NCI-H510A (cell line): ENCODE results near the gene FBN1.

Experiments used
- DNase-seq: peaks from one replicate; lab custom pipeline; 2025; lab: John Stamatoyannopoulos, UW

Gene FBN1

GRCh38 chr15:48426941-48427340 is 218.6 kb downstream of the FBN1 start:
- no peak for DNase-seq

DNA sequence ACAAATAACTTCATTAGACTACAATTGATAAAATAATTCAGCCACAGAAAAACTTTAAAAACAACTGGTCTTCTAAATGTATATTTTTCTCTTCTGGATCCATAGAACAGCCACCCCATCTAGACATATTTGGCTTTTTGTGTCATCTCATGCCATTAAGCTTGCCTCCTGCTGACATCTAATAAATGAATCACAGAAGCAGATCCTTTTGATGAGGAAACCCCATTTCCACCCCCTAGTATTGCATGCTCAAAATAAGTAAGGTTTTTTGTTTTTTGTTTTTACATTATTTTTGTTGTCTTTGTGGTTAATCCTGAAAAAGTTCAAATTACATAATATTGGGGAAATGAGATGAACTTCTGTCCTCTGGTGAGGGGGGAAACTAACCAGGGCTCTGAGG is 219.5 kb downstream of the FBN1 start:
- no peak for DNase-seq

DNA sequence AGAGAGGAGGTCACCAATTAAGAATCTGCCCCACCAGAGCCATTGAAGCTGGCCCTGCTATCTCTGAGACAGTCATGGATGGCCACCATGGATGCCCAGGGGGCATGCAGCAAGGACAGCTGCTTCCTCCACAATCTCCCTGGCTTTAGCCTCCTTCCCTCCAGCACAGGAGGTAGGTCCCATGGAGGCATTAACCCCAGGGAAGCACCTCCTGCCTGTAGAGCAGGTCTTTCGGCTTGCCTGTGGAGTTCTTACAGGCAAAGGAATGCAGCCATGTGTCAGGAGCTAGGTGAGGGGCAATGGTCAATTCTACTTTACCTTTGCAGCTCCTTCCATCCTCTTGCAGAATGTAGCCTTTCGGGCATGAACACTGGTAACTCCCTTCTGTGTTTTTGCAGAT is 220.5 kb downstream of the FBN1 start:
- DNase-seq: no peak

DNA sequence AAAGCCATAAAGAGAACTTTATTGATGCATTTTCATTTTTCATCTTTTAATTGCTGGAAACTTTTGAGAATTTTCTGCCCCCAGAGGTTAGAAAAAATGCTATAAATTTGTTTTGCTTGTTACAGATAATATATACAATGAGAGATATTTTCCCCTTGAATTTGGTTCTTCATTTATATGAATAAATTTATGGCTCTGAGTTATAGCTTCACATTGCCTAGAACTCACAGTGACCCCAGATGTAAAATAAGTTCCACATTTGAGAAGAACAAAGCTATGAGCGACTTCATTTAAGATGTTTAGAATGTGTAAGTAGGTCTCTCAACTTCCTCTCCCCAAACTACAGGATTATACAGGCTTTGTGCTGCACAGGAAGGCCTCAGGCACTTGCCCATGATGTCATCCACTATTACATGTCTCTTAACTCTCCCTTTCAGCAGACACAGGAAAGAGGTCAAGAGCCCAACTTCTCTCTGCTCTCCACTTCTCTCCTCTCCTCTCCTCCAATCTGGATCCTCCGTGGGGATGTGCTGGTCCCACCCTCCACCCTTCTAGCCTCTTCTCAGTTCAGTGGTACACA is 221.5 kb downstream of the FBN1 start:
- no peak for DNase-seq

DNA sequence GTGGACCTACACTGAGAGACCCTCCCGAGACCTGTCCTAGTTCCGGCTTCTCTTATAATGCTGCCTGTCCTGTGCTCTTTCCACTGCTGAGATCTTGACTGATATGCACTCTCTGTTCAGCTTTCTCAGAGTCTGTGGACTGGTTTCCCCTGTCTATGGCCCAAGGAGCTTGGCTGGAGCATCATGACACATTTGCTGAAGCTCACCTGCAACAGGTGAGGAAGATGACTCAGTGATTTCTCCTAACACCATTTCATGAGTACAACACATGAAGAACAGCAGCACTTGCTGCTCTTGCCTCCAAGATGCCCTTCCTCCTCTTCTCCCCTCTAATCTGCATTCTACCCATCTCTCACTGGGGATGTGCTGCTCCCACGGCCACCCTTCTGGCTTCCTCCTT is 222.2 kb downstream of the FBN1 start:
- DNase-seq: no peak

GRCh38 chr15:48422401-48422800 is 223.1 kb downstream of the FBN1 start:
- no peak for DNase-seq

DNA sequence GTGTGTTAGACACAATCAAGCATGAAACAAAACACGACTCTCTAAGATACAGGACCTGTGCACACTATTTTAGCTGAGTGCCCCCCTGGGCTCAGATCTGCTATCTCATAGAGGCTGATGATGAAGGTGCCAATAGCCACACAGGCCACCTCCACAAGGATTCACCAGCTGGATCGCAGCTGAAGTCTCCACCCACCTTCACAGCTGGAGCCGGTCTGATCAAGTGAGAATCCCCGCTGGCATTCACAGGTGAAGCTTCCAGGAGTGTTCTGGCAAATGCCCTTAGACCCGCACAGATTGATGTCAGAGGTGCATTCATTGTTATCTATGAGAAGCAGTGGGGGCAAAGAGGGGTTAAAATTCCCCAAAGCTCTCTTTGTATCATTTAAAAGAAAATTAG is 224.1 kb downstream of the FBN1 start:
- no peak for DNase-seq

GRCh38 chr15:48419896-48420295 is 225.6 kb downstream of the FBN1 start:
- no peak for DNase-seq

DNA sequence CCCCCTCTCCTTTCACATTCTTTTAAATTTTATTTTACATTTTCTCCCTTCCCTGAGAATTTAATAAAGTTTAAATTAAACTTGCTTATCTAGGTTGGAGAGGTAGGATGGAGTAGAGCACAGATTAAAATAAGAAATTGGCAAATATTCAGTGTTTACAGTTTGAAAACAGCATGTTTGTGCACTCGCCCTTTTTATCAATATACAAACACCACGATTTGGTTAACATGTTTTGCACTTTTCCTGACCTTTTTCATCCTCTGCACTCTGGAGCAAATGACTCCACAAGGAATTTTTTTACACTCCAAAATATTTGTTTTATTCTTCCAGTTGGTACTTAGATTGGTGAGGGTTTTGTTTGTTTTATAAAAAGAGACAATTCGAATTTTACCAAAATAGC is 227.2 kb downstream of the FBN1 start:
- DNase-seq: no peak

GRCh38 chr15:48416301-48416700 is 229.2 kb downstream of the FBN1 start:
- DNase-seq: no peak

- DNase-seq: no peak
Observed at GRCh38 chr15:48415036-48415886, 230.2 kb downstream of the FBN1 start.

DNA sequence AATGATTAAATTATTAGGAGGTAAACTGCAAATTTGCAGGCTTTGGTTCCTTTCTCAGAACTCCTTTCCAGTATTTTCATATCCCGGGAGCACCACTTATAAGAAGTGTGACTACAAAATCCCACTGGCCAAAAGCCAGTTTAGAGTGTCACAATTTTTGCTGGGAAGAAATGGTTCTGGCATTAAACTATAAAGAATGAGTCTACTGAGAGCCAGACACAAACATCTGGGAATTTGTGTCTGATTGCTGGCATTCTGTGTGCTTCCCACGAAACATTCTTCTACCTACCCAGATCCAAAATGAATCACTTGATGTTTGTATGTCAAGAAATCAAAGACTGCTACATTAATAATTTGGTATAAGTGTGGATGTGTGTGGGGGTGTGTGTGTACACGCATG is 231.5 kb downstream of the FBN1 start:
- DNase-seq: no peak

DNA sequence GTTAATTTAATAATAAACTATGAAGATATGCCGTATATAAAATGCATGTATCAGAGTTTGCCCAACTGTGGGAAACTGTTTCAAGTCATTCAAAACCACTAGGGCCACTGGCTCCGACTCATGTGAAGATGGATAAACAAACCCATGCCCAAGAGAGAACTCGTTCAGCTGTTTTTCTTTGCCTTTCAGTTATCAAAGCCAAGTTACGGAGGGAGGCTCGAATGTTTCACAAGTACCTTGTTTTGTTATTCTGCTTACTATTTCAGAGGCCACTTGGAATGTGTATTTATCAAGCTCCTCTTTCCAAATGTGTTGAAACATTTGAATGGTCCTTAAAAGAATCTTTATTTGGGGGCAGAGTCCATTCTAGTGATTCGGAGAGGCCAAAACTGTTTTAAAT is 232.2 kb downstream of the FBN1 start:
- no peak for DNase-seq

GRCh38 chr15:48411971-48412591 is 233.4 kb downstream of the FBN1 start:
- no peak for DNase-seq

DNA sequence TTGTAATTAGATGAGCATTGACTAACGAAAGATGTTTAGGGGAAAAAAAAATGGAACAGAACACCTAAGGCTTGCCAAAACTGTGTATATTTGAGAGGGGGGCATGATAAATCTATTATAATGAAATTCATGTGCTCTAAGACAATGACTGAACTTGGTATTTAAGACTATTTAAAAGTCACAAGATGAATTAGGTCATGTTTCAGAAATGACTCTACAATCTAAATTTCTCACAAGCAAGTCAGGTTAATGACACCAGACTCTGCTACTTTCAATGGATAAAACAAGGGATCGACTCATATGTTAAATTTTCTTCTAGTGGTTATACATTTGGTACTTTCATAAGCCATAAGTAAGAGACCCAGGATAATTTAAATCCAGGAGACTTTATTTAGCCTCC is 235.9 kb downstream of the FBN1 start:
- no peak for DNase-seq

DNA sequence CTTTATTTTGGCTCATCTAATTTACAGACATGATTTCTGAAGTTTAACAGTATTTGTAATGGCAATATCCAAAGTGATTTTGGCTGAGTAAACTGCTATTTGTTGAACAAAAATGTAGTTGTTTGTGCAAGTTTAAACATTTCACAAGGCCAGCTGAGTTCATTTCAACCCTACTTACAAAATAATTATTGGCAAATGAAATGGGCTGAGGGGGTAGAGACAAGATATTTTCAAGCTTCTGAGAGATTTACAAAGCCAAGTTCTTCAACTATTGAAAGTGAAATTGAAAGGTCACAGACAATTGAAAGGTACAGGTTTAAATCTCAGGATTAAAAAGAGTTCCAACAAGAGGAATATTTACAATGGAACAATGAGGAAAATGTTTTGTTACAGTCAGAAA is 237.2 kb downstream of the FBN1 start:
- no peak for DNase-seq

DNA sequence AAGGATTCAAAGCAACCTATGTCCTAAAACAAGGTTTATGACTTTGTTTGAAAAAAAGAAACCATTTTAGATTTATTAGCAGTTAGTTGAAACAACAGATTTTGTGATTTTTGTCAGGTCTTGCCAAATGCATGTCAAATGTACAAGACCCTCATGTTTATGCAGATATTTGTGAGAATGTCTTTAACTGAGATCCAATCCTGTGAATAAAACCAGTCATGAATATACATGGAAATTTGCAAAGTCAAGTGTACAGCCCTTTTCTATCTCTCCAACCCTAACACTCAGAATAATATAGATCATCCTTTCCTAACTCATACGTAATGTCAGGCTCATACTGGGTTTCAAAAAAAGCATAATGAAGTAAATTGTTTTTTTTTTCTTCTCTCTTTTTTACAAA is 237.9 kb downstream of the FBN1 start:
- no peak for DNase-seq

DNA sequence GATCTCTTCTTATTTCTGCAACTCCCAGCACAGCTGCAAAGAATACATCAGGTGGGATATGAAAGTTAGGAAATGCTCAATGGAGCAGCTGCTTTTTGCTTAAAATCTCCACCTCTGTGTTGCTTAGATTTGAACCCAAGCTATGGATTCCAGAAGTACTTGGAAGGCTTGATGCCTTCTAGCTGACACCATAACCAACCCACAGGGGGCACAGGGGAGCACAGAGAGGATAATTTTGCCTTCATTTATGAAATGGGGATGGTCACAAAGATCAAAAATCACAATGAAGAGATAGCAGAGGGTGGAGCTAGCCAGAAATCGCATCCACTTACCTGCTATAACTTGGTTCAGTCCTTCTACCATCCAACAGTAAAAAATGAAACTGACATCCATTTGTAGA is 238.6 kb downstream of the FBN1 start:
- DNase-seq: no peak

DNA sequence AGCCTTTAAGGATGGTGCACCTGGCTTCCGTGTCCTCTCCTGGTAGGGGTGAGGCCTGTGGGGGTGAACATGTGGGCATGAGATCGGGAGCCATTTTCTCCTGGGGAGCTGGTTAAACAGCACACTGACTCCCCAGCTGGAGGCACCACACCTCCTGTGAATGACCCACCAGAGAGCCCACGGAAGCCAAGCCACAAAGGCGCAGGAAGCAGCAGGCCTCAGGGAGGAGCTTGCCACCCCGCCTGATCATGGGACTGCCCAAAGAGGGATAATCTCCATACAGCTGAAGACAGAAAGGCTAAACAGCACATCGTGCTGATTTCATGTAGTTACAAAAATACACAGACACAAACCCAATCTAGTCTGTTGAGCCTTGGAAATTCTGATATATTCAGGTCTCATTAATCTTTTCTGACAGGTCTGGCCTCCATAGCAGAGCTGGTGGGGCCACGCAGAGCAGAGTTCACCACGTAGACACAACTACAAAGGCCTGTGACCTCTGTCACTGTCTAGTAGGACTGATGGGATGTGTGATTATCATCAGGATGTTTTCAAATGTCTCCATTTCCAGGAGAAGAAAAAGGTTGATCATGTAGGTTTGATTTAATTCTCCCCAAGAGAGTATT is 239.1 kb downstream of the FBN1 start:
- DNase-seq: no peak

DNA sequence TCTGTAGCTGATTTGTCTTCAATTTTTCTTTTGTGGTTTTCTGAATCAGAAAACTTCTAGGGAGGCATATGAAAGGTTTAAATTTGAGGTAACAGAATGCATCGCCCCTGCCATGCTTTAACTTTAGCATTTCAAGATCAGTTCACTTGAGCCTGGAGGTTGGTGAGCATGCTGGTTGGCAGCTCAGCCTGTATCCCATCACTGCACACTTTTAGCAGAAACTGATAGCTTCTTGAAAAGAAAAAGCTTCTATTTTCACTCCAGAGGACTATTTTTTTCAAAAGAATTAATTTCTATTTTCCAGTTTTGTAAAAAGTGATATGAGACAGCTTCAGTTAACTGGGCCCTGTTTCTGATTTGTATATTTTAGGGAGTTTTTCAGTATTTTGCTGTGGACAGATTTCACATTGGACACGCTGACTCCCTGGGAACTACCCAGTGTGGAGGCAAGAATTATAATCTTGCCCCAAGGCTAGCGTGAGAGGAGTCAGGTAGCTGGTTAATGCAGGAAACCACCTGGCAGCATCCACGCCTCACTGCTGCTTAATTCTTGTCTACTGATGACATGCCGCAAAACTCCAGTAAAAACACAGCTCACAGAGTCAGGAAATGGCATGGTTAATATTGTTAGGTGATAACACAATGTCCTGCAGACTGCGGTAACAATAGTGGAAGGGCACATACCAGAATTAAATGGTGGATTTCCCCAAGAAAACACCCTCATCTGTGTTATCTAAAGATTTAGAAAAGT is 242.9 kb downstream of the FBN1 start:
- no peak for DNase-seq

DNA sequence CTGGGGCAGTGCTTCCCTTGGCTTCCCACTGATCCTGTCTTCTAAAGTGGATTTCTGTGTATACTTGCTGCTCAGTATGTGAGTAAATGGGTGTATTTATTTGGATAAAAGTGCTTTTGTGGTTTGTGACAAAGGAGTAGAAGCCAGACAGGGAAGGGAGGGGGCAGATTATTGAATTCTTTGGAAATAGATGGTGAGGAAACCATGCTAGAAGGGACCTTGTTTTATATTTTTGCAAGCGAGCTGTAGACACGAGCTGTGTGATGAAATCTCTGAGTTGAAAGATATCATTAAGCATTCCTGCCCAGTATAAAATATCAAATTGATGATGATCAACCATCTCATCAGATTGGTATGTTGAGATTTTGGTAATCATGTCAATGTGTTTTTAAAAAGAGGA is 245.4 kb downstream of the FBN1 start:
- no peak for DNase-seq

DNA sequence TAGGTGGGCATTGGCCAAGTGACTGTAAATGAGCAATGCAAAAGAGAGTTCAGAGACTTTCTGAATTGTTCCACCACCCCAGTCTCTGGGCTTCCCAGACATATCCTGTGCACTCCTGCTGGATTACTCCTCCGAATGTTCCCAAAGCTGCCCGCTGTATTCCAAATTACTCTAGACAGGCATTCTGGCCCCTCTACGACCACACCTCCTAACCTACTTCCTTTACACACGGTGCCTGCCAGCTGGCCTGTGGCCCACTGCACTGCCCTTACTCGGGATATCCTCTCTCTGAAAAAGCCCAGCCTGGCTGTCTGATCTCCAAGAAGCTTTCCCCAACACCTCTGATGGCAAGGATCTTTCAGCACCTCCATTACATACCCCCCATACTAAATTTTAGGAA is 247.7 kb downstream of the FBN1 start:
- DNase-seq: no peak
